Hematopoietic multipotent progenitor cell (in vitro differentiated cells): ENCODE measurements around the gene GREB1. TPM values are rescaled to one million over a fixed set of nuclear protein-coding genes. Genes with fewer than 3 reads are reported as not detected.

Experiments used
- DNase-seq, 3 donors: peaks; one replicate each; pipeline ENCODE4 v3.0.0-alpha.2; 2011 to 2015; ENCODE audit warnings: low read depth in 2 of 3, low spot score in 2 of 3
- total RNA-seq: library from RNA; depleted of rRNA; stranded (reverse); fragments of >200 nt; gene quantifications from one replicate; pipeline ENCODE4 v1.2.3, GENCODE V29; 2012

GREB1 gene
- total RNA-seq, 1 donor, result 0.27 TPM

DNA sequence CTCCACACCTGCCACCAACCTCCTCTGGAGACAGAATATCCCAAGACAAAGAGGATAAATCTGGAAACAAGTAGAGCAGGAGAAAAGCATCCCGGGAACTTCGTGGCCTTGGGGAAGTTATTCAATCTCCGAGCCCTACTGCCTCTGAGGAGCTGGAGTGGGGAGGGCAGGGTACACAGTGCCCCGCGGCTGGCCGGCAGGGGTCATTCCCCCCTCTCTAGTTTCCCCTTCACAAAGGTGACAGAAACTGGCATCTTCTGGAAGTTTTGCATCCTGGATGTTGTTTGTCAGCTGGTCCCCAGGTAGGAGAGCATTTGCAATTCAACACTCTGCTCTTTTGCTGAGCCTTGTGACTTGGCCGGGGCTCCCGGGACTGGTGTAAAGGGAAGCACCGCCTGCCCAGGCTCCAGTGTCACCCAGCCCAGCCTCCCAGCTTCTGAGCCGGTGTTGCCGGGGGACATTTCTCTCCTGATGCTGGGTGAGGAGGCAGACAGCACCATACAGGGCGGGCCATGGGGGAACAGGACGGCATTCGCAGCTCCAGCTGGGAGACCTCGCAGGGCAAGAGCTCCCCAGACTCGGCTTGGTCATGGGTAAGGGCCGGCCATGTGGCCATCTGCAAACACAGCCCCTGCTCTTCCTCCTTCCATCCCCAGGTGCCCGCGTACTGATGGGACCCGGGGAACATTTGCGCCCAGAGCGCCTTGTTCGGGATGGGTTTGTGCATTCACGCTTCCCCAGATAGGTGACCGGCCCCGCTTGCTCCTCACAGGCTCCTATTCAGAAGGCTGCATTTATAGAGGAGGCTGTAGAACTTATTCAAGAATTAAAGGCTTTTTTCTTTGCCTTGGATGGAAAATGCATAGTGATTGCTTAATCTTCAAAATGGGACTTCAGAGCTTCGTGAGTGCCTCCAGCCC is 143.6 kb downstream of the GREB1 start:
- DNase-seq, result no peak

DNA sequence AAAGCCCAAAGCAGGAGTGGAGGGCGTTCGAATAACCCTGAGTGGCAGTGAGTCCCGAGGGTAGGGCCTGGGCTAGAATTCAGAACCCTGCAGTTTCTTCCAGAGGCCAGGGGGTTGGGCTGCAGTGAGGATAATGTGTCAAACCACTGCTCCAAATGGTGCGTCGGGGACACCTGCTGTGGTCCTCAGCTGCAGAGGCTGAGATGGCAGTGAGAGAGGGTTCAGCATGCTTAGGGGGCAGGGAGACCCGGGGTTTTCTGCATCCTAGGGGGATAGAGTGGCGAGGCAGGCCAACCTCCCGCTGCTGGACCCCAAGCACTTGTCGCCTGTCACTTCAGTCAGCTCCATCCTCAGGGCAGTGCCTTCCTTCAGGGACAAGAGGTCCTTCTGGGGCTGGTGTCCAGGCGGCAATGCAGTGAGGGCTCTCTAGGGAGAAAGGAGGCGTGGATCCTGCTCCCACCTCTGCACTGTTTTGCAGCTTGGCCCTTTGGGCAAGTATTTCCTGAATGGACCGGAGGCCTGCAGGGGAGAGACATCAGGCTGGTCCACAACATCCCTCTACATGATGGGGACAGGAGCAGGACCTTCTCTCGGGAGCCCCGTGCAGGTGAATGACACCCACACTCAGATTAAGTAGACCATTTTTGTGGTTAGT is 144.6 kb downstream of the GREB1 start:
- DNase-seq, result no peak

DNA sequence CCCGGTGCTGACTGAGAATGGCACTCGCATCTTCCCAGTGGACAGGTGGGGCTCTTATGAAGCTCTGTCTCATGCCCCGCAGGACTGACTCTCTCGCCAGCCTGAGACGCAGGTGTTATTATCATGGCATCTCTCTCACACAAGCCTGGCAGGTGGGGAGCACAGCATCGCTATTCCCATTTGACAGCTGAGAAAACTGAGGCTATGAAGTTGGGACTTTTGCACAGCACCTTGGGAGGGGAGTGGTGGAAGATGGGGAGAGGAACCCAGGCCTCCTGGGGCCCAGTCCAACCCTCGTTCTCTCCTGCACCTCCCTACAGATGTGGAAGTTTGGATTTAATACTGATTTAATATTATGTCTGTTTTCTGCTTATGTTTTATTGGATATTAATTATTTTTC is 145.2 kb downstream of the GREB1 start:
- no peak for DNase-seq

DNA sequence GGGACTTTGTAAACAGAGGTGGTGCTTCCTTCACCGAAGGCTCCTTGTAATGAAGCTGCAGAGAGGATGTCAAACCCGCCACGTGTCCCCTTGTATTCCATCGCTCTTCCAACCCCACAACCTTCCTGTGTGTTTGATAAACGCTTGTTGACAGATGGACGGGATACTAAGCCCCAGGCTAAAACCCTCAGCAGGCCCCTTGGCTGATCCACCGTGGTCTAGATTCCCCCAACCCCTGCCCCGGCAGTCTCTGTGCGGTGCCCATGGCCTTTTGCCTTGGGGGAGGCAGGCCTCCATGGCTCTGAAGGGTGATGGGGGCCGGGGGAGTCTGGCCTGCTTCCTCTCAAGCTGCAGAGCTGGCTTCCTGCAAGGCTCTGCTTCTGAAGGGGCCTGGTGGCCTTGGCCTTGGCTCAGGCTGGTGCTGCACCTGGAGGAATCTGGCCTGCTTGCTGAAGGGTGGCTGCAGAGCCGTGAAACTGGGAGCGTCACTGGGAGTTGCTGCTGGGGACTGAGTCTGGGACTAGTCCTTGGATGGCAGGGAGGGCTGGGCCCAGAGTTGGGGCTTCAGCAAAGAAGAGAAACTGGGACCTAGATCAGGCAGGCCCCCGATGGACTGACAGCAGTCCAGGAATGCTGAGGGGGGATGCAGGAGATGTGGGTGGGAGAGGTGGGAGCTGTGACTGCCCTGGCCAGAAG is 145.8 kb downstream of the GREB1 start:
- DNase-seq, result no peak

DNA sequence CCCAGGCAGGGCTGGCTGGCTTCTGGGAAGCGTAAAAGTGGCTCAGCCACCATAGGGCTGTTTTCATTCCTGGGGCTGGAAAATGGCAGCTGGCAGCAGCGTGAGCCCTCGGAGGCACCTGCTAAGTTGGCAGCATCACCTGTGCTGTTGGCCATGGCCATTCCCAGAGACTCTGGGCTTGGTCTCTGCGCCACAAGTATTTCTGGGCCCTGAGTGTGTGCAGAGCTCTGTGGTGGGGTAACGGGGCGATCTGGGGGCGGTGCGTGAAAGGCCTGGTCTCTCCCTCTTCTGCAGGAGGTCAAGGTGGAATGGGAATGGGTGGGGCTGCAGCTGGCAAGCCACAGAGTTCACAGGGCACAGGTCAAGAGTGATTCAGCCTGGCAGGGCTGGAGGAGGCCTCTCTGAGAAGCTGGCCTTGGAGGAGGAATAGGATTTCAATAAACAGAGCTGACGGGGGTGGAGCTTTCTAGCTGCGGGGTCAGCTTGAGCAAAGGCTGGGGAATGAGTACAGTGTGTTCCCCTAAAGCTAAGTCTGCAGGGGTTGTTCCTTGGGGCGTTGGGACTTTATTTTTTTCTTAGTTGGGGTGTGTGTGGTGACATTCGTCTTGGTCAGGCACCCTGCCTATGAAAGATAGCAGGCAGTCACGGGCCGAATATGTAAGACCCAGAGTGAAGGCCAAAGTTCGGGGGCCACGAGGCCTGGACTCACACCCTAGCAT is 146.5 kb downstream of the GREB1 start:
- DNase-seq, result no peak

DNA sequence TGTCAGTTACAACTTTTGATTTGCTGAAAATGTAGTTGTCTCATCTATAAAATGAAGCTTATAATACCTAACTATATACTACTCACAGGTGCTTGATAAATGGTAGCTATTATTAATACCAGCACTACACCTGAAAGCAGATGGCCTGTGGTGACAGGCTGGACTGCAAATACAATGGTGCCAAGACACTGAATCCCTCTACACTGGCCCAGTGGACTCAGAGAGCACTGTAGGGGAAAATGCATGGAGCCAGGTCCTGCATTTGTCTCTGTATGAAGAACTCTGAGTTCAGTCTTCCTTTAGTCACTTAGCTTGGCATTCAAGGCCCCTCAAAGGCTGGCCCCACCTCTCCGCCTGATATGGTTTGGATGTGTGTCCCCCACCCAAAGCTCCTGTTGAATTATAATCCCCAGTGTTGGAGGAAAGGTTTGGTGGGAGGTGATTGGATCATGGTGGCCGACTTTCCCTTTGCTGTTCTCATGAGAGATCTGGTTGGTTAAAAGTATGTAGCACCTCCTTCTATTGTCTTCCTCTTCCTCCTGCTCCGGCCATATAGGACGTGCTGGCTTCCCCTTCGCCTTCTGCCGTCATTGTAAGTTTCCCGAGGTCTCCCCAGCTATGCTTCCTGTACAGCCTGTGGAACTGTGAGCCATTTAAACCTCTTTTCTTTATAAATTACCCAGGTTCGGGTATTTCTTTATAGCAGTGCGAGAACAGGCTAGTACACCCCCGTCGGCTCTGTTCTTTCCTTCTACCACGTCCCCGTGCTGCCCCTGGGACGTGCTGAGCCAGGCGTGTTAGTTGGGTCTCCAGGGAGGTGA is 147.3 kb downstream of the GREB1 start:
- no peak for DNase-seq

DNA sequence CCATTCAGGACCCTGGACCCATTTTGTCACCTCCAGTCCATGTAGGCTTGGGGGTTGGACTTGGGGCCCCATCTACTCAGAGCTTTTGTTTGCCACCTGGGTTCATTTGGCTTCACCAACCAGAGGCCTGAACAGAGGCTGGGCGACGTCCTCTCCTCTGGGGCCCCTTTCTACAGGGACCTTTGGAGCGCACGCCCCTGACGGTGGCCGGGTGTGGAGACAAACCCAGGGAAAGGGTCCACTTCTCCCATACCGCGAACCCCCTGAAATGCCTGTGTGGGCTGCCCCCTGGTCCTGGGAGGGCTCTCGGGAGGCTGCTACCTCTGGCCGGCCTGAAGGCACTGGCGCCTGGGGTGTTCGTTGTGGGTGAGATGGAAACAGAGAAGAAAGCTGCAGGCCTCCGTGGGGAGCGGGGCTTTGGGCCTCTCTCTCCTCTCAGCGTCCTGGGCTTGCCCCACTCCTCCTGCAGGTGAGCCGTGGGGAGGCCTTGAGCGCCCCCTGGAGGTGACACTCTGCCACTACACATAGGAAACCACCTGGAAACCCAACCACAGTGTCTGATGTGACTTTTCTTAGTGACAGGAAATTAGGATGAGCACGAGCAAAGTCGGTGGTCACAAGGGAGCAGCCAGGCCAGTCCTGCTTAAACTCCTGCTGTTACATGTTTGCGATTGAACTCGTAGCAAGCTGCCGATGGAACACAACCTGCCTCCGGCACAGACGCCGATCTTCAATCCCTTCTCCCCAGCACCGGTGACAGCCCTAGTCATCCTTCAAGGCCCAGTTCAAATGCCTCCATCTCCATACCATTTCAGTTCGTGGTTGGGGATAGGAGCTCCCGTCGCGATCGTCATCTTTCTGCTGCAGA is 148.1 kb downstream of the GREB1 start:
- DNase-seq, result peak; percentile 32 to 43 (median 39)

DNA sequence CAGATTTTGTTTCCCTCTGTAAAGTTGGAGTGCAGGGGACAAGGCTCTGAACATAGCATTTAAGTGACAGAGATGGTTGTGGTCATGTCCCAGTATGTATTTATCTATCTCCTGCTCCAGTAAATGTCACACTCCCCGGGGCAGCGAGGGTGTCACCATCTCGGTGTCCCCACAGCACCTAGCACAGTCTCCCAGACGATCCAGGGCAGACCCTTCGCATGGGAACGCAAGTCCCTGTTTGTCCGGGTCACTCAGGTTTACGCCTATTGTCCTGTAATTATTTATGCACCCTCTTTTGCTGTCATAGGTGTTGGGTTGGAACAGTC is 148.7 kb downstream of the GREB1 start:
- DNase-seq, result no peak

GRCh38 chr2:11683476-11683875 is 149.6 kb downstream of the GREB1 start:
- no peak for DNase-seq

- no peak for DNase-seq
These were observed 150.1 kb downstream of the GREB1 start for GRCh38 chr2:11683966-11684365.

DNA sequence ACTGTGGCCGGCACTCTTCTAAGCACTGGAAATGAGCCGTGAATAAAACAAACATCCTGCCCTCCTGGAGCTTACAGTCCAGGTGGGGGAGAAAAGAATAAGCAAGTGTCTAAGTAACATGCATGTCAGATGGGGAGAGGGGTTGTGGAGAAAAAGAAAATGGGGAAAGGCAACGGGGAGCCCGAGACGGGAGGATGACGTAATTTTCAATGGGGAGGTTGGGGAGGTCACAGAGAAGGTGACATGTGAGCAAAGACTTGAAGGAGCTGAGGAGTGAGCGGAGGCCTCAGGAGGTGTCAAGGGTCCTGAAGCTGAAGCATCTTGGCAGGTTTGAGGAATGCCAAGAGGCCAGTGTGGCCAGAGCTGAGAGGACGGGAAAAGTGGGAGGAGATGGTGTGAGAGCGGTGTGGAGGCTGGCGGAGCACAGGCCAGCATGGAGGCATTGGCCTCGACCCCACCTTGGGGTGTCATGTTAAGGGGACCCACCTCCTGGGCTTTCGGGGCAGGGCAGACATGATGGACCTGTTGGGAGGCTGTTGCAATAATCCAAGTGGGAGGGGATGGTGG is 151.1 kb downstream of the GREB1 start:
- DNase-seq, result no peak

DNA sequence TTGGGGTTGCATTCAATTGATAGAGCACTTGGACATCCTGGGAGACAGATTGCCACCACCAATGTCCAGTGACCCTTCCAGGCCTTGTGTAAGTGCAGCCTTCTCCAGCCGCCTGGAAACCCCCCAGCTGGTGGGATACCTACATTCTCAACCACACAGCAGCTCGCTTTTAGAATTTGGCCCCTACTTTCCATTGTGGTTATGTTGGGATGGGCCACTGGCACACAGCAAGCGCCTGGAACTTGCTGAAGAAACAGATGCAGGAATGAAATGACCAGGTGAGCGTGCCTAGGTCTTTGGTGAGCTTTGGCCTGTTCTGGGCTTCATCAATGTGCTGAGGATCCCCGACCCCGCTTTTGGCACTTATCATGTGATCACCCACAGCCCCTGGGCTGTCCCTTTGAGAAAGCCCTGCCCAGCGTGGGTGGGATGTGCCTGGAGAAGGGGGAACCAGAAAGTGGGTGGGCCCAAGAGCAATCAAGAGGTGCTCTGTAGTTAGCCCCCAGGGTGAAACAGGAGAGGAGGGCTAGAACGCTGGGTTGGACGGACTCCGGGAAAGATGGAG is 152.1 kb downstream of the GREB1 start:
- no peak for DNase-seq

GRCh38 chr2:11687736-11688135 is 153.9 kb downstream of the GREB1 start:
- no peak for DNase-seq

- peak; percentile 63 to 95 (median 90) for DNase-seq
These were observed 154.6 kb downstream of the GREB1 start for GRCh38 chr2:11688222-11689069.

DNA sequence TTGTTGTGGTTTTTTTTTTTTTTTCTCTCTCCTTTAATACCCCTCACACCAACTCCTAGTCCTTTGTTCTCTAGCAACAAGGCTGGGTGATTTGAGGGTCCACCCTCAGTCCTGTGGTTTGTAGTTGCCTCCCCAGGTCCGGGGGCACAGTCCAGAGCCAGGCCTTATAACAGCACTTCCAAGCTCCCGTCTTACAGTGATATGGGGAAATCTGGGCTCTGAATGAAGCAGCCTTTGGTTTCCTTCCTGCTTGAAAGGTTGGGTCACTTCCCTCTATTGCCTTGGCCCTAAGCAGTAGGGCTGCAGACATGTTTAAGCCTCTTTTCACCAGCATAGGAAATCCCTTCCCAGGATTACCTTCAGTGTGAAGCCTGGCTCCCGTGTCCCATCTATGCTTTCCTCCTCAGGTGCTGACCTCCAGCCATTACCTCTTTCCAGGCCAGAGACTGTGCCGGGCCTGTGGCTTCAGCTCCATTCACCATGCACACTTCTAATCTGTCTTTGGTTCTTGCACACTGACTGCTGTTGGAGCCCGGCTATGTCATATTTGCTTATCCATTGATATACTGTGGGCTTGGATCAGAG is 157.3 kb downstream of the GREB1 start:
- DNase-seq, result no peak
